ENCODE measurements around the gene RAB31. TPM values are rescaled to one million over a fixed set of nuclear protein-coding genes. Genes with fewer than 3 reads are reported as not detected.

The RAB31 gene
- total RNA-seq, 1 experiment from 2014 or later: 118 TPM

DNA sequence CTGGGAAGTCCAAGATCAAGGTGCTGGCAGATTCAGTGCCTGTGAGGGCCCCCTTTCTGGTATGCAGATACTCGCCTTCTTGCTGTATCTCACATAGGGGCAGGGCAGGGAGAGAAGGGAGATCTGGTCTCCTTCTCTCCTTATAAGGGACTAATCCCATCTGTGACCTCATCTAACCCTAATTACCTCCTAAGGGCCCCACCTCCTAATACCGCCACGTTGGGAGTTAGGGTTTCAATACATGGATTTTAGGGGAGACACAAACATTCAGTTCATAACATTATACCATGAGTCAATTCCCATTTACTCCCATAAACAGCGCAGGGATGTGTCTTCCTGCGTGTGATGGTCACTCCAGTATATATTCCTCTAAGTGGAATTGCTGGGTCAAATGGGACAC is 103.9 kb downstream of the RAB31 start:
- BruUV-seq (replicated peaks): no TSS peak
- in situ Hi-C loops (cut with HindIII; ENCODE audit: low pct_unique_long_range_greater_than_20kb, low sequenced_read_pairs) (no loop called here), intact Hi-C loops (cut with micrococcal nuclease; ENCODE audit: unreplicated experiment) (no loop called here)
- H3K4me1 ChIP-seq (ENCODE audit: control insufficient read depth, insufficient read depth, low read length): peaks cover 60% of the 10 kb centered on the region
- CTCF ChIA-PET: no interaction called here
- H3K36me3 ChIP-seq (ENCODE audit: control insufficient read depth, insufficient read depth, low read length): peaks cover 3% of the 10 kb centered on the region; the same call in 1 of the 2 replicates
- no peaks in the 10 kb centered on the region for H3K27me3 ChIP-seq (ENCODE audit: control insufficient read depth, insufficient read depth, low read length)
- H3K9me3 ChIP-seq (ENCODE audit: control insufficient read depth, insufficient read depth, low read depth, low read length): no peaks in the 10 kb centered on the region
- no peak overlapping the region for H3K4me3 ChIP-seq (ENCODE audit: low read depth in 2 of 2, low read length in 2 of 2)
- no peak for TF ChIP-seq POLR2AphosphoS5 (IDR thresholded peaks at IDR 0.05; ENCODE audit: low read depth, low read length)
- TF ChIP-seq, protein P1, sequence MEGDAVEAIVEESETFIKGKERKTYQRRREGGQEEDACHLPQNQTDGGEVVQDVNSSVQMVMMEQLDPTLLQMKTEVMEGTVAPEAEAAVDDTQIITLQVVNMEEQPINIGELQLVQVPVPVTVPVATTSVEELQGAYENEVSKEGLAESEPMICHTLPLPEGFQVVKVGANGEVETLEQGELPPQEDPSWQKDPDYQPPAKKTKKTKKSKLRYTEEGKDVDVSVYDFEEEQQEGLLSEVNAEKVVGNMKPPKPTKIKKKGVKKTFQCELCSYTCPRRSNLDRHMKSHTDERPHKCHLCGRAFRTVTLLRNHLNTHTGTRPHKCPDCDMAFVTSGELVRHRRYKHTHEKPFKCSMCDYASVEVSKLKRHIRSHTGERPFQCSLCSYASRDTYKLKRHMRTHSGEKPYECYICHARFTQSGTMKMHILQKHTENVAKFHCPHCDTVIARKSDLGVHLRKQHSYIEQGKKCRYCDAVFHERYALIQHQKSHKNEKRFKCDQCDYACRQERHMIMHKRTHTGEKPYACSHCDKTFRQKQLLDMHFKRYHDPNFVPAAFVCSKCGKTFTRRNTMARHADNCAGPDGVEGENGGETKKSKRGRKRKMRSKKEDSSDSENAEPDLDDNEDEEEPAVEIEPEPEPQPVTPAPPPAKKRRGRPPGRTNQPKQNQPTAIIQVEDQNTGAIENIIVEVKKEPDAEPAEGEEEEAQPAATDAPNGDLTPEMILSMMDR (IDR thresholded peaks at IDR 0.05): no peak
- no peak for TF ChIP-seq SIN3A (IDR thresholded peaks at IDR 0.05; ENCODE audit: borderline replicate concordance, insufficient read depth, low read depth, low read length)
- TF ChIP-seq TCF7L2 (IDR thresholded peaks at IDR 0.05; ENCODE audit: low read depth, low read length): no peak
- TF ChIP-seq, protein P2, sequence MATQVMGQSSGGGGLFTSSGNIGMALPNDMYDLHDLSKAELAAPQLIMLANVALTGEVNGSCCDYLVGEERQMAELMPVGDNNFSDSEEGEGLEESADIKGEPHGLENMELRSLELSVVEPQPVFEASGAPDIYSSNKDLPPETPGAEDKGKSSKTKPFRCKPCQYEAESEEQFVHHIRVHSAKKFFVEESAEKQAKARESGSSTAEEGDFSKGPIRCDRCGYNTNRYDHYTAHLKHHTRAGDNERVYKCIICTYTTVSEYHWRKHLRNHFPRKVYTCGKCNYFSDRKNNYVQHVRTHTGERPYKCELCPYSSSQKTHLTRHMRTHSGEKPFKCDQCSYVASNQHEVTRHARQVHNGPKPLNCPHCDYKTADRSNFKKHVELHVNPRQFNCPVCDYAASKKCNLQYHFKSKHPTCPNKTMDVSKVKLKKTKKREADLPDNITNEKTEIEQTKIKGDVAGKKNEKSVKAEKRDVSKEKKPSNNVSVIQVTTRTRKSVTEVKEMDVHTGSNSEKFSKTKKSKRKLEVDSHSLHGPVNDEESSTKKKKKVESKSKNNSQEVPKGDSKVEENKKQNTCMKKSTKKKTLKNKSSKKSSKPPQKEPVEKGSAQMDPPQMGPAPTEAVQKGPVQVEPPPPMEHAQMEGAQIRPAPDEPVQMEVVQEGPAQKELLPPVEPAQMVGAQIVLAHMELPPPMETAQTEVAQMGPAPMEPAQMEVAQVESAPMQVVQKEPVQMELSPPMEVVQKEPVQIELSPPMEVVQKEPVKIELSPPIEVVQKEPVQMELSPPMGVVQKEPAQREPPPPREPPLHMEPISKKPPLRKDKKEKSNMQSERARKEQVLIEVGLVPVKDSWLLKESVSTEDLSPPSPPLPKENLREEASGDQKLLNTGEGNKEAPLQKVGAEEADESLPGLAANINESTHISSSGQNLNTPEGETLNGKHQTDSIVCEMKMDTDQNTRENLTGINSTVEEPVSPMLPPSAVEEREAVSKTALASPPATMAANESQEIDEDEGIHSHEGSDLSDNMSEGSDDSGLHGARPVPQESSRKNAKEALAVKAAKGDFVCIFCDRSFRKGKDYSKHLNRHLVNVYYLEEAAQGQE (IDR thresholded peaks at IDR 0.05; ENCODE audit: insufficient read depth in 1 of 2, low read depth in 2 of 2, low read length in 1 of 2): no peak
- peak overlapping the region; percentile 35 for H3K27ac ChIP-seq (ENCODE audit: low read length)
- POLR2A ChIA-PET: no interaction called here
- no peak for ATAC-seq
- DNase-seq (ENCODE audit: low read depth, low spot score): no peak

DNA sequence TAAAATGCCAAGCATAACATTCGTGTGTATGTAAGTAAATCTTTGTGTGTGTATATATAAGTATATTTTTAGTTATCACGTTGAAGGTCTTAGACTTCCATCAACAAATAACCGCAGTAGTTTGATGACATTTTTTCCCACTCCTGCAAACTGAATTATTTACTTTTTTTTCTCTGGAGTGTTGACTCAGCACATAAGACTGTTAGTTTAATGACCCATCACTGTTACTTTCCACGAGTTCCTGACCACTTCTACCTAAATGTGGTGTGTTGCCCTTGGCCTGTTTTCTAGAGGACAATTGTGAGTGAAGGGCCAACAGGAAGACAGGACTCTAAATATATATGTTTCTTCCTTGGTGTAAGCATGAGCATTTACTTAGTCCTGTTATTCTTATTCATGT is 106.3 kb downstream of the RAB31 start:
- in situ Hi-C loops (cut with HindIII; ENCODE audit: low pct_unique_long_range_greater_than_20kb, low sequenced_read_pairs): no loop called here
- BruUV-seq (replicated peaks): no TSS peak
- POLR2A ChIA-PET: no interaction called here
- DNase-seq (ENCODE audit: low read depth, low spot score): peak; percentile 56
- peak overlapping the region; percentile 59 for H3K27ac ChIP-seq (ENCODE audit: low read length)
- ATAC-seq: peak; percentile 89
- no peak overlapping the region for H3K4me3 ChIP-seq (ENCODE audit: low read depth in 2 of 2, low read length in 2 of 2)
- peaks cover 3% of the 10 kb centered on the region; the same call in 1 of the 2 replicates for H3K36me3 ChIP-seq (ENCODE audit: control insufficient read depth, insufficient read depth, low read length)
- H3K4me1 ChIP-seq (ENCODE audit: control insufficient read depth, insufficient read depth, low read length): peaks cover 37% of the 10 kb centered on the region
- CTCF ChIA-PET: no interaction called here
- H3K9me3 ChIP-seq (ENCODE audit: control insufficient read depth, insufficient read depth, low read depth, low read length): no peaks in the 10 kb centered on the region
- TF ChIP-seq TCF7L2 (IDR thresholded peaks at IDR 0.05; ENCODE audit: low read depth, low read length) (no peak), SIN3A (IDR thresholded peaks at IDR 0.05; ENCODE audit: borderline replicate concordance, insufficient read depth, low read depth, low read length) (no peak), POLR2AphosphoS5 (IDR thresholded peaks at IDR 0.05; ENCODE audit: low read depth, low read length) (no peak; the same call in 1 of the 2 replicates)
- TF ChIP-seq, protein P2 (IDR thresholded peaks at IDR 0.05; ENCODE audit: insufficient read depth in 1 of 2, low read depth in 2 of 2, low read length in 1 of 2): no peak
- TF ChIP-seq, protein P1 (IDR thresholded peaks at IDR 0.05): no peak
- no peaks in the 10 kb centered on the region for H3K27me3 ChIP-seq (ENCODE audit: control insufficient read depth, insufficient read depth, low read length)
- intact Hi-C loops (cut with micrococcal nuclease; ENCODE audit: unreplicated experiment): no loop called here
